ENCODE measurements around the gene IKBIP.
"Not testable (repeated sequence)": the region's sequence is repeated elsewhere in the genome, so short reads cannot be mapped to it uniquely, and the experiment has no call there.

Gene IKBIP, protein sequence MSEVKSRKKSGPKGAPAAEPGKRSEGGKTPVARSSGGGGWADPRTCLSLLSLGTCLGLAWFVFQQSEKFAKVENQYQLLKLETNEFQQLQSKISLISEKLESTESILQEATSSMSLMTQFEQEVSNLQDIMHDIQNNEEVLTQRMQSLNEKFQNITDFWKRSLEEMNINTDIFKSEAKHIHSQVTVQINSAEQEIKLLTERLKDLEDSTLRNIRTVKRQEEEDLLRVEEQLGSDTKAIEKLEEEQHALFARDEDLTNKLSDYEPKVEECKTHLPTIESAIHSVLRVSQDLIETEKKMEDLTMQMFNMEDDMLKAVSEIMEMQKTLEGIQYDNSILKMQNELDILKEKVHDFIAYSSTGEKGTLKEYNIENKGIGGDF

DNA sequence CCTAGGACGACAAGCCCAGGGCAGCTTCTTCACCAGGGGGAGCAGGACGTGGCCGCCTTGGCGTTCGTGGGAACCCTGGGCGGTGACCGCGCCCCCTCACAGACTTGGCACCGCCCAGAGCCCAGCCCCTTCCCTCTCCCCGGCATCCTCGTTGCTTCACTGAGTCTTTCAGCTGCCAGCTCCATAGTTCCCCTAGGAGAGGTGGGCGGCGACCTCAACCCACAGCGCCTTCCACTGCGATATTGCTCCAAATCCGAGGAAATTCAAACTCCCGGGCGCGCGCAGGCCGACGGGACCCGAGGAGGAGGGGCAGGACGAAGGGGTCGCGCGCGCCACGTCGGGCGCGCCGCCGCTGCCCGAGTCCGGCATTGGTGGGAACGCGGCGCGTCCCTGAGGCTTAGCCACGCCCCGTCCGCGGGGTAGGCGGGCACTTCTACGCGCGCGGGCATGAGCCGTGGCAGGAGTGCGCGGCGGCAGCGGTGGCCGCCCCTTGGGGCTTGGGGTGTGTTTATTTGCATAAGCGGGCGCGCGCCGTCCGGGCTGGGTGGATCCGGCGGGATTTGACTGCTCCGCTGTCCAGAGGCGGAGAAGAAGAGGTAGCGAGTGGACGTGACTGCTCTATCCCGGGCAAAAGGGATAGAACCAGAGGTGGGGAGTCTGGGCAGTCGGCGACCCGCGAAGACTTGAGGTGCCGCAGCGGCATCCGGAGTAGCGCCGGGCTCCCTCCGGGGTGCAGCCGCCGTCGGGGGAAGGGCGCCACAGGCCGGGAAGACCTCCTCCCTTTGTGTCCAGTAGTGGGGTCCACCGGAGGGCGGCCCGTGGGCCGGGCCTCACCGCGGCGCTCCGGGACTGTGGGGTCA is at the start of gene IKBIP, which contains the start of gene APAF1:
Gene IKBIP, minus strand, starts transcription at position 77 of the 860 bp plus-strand sequence. CDS start 87 bp downstream, outside the sequence.
Gene APAF1, plus strand, starts transcription at position 579 of the 860 bp plus-strand sequence. CDS start 3,070 bp downstream, outside the sequence.
- peak; percentile 97 for DNase-seq (ENCODE audit: low read depth)

DNA sequence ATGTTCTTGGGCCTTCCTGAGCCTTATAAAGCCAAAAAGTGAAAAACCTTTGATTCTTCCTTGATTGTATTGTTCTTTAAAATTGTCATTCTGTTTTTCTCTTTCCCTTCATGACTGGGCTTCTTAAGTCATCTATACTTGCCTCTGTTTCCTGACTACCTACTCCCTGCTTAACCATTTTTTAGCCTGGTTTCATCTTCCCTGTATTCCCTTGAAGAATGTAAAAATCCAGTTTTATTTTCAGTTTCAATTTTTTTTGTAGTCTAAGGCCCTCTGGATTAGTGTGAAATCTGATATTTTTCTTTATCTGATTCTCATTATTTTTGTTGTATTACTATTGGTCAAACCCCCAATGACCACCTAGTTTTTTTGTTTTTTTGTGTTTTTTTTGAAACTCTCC is 46.8 kb upstream of the IKBIP start:
- DNase-seq (ENCODE audit: low read depth): no peak

DNA sequence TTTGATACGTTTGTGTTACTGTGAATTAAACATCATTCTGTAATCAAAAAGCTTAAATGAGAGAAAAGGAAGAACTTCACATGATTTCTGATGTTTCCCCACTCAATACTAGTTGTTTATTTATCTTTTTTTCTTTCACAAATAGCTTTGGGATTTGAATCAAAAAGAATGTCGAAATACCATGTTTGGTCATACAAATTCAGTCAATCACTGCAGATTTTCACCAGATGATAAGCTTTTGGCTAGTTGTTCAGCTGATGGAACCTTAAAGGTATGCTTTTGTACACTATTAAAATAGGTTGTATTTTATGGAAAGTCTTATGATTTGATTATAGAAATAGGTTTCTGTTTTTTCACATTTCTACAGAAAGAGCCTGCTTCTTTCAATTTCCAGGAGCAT is 42.0 kb upstream of the IKBIP start:
- DNase-seq (ENCODE audit: low read depth): no peak

DNA sequence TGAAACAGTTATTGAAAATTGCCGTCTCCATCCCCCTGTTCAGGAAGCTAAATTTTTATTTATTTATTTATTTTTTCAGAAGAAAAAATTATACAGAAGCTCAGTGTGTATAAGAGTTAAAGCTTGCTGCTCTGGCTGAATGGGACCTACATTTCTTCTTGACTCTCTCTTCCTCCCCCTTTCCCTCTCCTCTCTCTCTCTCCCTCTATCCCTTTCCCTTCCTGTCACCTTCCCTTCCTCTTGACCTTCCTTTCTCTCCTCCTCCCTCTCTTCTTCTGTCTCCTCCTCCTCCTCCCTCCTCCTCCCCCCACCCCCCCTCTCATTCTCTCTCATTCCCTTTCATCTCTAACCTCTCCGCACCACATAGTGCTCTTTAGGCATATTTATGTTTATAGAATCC is 39.6 kb upstream of the IKBIP start:
- no peak for DNase-seq (ENCODE audit: low read depth)

DNA sequence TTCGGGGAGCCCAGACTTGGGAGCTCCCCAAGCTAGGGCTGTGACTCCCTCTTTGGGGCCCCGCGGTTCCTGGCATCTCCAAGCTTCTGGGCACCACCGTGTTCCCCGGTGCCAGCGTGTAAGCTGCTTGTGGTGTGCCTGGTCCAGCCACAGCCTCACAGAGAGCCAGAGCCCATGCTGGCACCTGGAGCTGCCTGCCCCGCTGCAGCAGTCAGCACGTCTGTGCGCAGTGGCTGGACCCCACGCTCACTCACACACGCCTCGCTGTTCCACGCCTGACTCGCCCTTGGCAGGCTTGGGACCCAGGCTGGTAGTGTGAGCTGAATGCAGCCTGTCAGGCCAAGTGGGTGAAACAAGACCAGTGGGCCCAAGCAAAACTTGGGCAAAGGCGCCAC is 35.0 kb upstream of the IKBIP start:
- DNase-seq (ENCODE audit: low read depth): no peak

DNA sequence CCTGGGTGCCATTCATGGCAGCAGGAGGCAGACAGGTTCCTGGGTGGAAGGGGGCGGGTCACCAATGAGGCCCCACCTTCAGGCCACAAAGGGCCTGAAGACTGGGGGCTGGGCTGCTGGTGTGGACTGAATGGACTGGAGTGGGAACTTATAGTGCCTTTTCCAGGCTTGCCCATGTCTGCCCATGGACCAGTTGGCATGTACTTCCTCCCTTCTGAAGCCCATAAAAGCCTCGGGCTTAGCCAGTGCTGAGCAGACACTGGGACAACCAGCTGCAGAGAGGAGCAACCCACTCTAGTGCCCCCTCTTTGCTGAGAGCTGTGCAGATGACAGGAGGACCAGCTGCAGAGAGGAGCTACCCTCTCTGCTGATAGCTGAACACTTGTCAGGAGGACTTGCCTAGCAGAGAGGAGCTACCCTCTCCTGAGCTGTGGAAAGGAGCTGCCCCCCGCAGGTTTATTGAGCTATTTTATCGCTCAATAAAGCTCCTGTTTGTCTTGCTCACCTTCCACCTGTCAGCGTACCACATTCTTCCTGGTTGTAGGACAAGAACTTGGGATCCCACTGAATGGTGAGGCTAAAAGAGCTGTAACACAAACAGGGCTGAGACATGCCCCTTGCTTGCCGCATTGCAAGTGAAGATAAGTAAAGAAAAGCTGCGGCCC is 34.5 kb upstream of the IKBIP start:
- DNase-seq (ENCODE audit: low read depth): no peak

DNA sequence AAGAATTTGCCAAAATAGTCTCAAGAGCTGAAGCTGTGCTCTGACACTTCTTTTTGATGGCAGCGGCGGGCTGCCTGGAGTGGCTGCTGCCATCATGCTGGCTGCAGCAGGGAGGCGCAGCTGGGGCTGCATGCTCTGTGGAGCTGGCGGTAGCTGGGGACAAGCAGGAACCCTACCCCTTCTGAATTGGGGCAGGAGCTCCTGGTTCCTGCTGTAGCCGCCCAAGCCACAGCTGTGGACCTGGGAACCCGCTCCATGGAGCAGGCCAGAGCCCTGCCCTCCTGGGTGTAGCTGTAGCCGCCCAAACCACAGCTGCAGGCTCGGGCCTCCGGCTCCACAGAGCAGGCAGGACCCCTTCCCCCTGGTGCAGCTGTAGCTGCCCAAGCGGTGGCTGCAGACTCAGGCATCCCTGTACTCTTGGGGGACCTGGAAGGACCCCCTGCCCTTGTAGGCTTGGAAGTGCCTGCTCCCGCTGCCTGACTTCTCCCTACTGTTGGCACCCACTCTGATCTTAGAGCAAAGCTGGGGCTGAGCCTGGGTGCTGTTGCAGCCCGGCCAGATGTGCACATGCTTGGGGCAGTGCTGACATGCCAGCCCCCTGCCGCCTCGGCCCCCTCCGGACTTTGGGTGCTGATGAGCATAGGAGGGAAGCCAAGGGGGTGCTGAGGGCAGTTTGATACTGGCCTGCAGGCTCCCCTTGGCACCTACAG is 33.8 kb upstream of the IKBIP start:
- DNase-seq (ENCODE audit: low read depth): no peak

DNA sequence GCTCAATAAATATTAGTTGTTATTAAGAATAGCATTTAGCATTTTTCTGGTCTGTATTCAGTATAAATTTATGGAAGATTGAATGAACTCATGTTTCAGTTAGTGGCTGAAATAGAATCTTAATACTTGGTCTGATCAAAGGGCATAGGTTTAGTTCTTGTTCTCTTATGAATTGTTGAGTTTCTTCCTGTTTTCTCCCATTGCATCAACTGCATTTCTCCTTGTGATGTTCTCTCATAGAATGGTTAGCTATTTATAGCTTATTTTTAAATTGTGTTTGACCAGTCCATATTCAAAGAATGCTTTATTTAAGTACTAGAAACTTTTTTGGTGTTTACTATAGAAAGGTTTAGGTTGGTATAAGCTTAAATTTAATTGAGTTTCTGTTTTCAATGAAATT is 30.3 kb upstream of the IKBIP start:
- DNase-seq (ENCODE audit: low read depth): no peak

DNA sequence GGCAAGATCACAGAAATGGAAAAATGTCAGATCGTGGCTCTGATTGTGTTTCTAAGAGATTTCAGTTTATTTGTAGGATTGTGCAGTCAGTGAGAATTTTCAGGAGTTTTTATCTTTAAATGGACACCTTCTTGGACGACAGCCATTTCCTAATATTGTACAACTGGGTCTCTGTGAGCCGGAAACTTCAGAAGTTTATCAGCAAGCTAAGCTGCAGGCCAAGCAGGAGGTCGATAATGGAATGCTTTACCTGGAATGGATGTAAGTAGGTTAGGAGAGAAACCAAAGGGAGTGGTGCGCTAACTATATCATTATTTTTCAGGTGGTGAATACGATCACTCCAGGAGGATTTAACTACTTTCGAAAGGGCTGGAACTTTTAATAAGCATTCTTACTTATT is 26.9 kb upstream of the IKBIP start:
- no peak for DNase-seq (ENCODE audit: low read depth)

DNA sequence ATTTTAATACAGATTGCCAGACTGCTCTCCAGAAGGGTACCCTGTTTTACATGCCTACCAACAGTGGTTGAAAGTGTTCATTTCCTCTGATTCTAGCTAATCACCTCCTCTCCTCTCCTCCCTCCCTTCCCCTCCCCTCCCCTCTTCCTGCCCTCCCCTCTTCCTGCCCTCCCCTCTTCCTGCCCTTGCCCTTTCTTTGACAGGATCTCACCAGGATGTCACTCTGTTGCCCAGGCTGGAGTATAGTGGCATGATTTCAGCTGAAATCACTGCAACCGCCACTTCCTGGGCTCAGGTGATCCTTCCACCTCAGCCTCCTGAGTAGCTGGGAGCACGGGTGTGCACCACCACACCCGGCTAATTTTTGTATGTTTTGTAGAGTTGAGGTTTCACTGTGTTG is 25.2 kb upstream of the IKBIP start:
- no peak for DNase-seq (ENCODE audit: low read depth)

DNA sequence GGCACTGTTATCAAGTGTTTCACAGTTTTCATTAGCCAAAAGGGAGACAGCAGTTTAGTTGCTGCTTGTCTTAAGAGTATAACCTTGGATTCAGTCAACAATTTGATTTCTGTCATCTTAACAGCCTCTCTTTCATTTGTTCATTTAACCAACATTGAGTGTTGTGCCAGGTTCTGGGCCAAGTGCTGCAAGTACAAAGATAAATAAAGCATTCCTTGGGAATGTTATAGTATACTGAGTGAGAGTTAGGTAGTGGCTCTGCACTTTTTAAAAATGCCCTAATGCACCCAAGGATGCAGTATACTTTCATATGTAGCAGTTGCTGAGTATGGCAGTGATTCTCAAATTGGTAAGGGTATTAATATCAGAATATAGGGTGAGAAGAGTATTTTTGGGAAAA is 15.9 kb upstream of the IKBIP start:
- no peak for DNase-seq (ENCODE audit: low read depth)

DNA sequence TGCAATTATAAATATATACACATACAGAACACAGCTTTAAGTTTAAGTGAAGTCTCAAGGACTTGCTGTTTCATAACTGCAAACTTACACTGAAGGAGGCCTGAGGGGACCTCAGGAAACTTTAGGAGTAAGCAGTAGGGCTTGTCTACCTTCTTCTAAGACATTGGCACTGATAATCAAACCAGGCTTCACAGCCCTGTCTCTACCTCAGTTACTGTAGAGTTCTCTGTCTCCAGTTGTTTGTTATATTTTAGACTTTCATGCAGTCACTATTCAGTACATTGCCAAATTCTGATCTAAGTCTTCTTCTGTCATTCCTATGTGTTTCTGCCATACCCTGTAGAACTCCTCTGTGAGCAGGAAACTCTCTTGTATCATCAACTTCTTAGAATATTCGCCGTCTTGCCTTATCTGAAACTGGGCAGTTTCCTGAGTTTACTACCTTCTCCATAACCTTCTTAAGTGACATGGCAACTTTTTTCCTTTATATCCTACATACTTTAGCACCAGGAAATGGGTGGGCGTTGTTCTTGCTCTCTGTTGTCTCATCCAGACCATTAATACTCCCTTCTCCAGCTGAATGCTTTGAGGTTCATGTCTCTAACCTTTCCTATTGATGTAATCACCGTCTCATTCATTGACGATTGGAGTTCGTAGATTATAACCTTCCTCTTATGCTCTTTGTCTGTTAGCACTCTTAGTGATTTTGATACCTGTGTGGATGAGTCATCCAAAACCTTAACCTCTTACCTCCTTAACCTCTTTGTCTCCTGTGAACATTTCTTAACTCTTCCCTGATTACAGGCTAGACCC is 11.9 kb upstream of the IKBIP start:
- DNase-seq (ENCODE audit: low read depth): no peak

DNA sequence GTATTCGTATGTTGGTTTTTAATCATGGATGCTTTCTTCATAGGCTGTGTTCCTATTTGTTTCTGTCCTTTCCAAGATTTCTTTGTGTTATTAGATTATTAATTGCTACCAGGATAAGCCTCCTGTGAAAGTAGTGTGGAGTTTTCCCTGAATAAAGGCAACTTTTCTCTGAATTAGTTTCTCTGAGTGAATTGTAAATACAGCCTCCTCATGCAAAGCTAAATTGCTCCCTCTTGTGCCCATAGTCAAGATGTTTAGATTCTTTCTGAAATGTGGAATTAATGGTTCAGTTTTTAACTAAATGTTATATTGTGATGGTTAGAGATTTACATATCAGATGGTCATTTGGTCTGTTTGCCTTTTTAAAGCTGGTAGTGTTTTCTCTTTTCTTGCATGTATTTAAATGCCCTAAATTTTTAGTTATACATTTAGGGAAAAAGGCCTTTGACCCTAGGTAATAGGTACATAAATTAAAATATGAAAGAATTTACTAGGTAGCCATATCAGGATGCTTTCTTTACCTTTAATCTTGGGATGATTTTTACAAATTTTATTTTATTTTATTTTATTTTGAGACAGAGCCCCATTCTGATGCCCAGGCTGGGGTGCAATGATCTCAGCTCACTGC is 9.4 kb upstream of the IKBIP start:
- no peak for DNase-seq (ENCODE audit: low read depth)

DNA sequence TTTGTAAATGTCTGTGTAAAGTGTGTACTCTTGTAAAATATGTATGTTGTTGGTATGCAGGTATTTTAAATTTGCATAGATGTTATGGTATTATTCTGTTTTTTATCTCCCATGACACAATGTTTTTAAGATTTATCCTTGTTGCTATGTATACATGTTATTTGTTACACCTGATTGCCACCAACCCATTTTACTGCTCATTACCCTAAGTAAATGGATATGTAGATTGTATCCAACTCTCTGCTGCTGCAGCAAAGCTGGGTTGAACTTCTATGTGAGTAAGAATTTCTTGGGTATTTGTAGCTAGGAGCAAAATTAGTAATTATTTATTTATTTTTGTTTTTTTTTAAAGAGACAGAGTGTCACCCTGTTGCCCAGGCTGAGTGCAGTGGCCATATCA is 6.7 kb upstream of the IKBIP start:
- no peak for DNase-seq (ENCODE audit: low read depth)

DNA sequence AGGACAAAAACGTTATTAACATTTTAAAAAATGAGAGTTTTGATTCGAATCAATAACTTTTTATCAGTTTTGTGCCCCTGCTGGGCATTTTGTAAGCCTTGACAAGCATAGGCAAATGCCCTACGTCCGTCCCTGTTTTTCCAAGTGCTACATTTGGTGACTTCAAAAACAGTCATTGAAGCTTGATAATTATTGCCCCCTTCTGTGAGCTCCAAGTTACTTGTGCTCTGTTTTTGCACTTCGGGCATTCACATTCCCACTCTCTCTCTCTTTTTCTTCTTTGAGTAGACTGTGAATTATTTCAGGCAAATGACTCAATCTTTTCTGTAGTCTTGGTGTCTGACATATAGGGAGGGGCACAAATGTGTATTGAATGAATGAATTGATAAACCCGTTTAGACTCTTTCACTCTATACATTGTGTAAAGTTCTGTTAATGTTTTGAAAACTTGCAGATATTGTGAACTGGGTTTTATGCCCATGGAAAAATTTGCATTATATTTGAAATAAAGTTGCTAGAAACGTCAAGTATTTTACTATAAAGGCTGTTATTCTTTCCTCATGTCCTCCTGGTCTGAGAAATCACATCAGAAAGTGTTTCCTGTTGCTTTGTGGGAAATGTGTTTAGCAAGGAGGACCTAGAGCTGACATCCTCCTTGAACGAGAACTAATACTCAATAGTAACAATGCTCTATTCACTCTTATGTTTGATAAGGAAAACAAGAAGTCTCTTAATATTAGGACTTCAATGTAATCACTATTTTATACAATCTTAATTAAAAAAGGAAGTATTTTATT is 1.9 kb upstream of the IKBIP start:
- DNase-seq (ENCODE audit: low read depth): no peak

DNA sequence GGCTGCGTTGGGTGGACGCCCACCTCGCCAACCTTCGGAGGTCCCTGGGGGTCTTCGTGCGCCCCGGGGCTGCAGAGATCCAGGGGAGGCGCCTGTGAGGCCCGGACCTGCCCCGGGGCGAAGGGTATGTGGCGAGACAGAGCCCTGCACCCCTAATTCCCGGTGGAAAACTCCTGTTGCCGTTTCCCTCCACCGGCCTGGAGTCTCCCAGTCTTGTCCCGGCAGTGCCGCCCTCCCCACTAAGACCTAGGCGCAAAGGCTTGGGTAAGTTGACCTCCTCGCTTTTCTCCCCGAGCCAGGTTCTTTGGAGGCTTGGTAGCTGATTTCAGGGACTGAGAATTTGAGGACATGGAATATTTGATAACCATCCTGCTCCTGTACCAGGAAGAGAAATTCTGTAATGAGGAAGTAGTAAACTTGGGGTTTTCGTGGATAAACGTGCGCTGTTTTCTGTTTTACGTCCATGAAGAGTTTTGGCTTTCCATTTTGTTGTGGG is 1.0 kb upstream of the IKBIP start:
- no peak for DNase-seq (ENCODE audit: low read depth)

DNA sequence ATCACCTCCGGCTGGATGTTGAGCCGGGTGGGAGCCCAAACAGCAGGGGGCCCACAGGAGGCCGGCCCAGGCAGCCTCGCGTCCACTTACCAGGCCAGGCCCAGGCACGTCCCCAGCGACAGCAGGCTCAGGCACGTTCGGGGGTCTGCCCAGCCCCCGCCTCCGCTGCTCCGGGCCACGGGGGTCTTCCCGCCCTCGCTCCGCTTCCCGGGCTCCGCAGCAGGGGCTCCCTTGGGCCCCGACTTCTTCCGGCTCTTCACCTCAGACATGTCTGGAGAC is 216 bp downstream of the IKBIP start:
- no peak for DNase-seq (ENCODE audit: low read depth)

DNA sequence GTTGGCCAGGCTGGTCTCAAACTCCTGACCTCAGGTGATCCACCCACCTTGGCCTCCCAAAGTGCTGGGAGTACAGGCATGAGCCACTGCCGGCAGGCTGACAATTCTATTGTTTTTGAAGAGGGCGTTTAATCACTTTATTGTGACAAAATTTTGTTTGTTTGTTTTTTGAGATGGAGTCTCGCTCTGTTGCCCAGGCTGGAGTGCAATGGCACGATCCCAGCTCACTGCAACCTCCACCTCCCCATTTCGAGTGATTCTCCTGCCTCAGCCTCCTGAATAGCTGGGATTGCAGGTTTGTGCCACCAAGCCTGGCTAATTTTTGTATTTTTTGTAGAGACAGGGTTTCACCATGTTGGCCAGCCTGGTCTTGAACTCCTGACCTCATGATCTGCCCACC is 1.8 kb downstream of the IKBIP start:
- DNase-seq (ENCODE audit: low read depth): not testable (repeated sequence)

DNA sequence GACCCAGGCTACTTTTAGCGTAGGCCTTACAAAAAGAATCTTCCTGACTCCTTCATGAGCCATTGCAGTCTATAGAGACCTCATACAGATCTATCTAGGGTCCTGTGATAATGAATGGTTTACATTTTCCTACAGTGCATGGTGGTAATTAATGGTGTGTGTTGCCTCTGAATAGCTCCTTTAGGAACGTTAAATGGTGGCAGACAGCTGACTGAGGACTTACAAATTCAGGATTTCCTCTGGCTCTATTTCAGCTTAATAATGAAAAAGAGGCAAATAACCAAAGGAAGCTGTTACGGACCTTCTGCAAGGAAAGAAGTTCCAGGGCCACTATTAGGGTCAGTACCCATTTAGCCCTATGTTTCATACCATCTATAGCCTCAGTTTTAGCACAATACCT is 5.1 kb downstream of the IKBIP start:
- no peak for DNase-seq (ENCODE audit: low read depth)

DNA sequence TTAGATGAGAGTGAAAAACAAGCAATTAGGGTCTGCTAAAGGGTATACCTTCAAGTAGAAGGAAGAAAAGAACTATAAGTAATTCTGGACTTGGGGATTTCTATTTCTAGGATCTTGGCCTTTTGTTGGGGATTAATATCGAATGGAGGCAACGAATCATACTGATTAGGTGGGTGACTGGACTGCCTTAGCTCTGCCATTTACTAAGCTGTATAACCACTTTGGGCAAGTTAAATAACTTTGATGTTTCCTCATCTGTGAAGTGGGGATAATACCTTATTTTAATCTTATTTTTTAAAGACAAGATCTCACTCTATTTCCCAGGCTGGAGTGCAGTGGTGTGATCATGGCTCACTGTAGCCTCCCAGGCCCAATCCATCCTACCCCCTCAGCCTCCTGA is 6.6 kb downstream of the IKBIP start:
- DNase-seq (ENCODE audit: low read depth): no peak
